ENCODE data around the gene SCPEP1.

SCPEP1 gene

DNA sequence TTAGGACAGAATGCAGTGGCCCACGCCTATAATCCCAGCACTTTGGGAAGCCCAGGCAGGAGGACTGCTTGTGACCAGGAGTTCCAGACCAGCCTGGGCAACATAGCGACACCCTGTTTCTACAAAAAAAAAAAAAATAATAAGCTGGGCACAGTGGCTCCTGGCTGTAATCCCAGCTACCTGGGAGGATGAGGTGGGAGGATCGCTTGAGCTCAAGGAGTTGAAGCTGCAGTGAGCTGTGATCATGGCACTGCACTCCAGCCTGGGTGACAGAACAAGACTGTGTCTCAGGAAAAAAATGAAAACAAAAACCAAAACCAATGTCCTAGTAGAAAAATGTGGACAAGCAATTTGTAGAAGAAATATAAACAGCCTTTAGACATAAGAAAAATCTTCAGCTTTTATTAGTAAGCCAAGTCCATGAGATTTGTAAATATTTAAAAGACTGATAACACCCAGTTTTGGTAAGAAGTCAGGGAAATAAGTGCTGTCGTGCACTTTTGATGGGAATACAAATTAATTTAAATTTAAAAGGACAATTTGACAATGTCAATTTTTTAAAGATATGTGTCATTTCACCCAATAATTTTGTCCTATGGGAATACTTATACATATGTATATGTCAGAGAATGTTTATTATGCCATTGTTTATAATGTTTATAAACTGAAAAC, 11.1 kb downstream of the SCPEP1 start:
- no peaks in the 10 kb centered on the region for H3K9me3 ChIP-seq (ENCODE audit: insufficient read depth, low read length)
- no peak overlapping the region for H3K4me3 ChIP-seq (ENCODE audit: insufficient read length, low read depth)
- H3K4me1 ChIP-seq (ENCODE audit: insufficient read depth, insufficient read length): no peaks in the 10 kb centered on the region
- no peak for DNase-seq (ENCODE audit: low read depth, low spot score)
- H3K36me3 ChIP-seq (ENCODE audit: insufficient read depth, insufficient read length, low read length): peaks cover 20% of the 10 kb centered on the region
- no peak overlapping the region for H3K9ac ChIP-seq (ENCODE audit: insufficient read length, low read depth)
- H3K27me3 ChIP-seq (ENCODE audit: insufficient read depth, insufficient read length): no peaks in the 10 kb centered on the region
- TF ChIP-seq YY1 (IDR thresholded peaks at IDR 0.05; ENCODE audit: insufficient read depth, insufficient read length) (no peak), ZNF274 (IDR thresholded peaks at IDR 0.05; ENCODE audit: low read depth, low read length) (no peak)

- no peaks in the 10 kb centered on the region for H3K27me3 ChIP-seq (ENCODE audit: insufficient read depth, insufficient read length)
- H3K9ac ChIP-seq (ENCODE audit: insufficient read length, low read depth): no peak overlapping the region
- H3K4me3 ChIP-seq (ENCODE audit: insufficient read length, low read depth): no peak overlapping the region
- H3K4me1 ChIP-seq (ENCODE audit: insufficient read depth, insufficient read length): no peaks in the 10 kb centered on the region
- no peaks in the 10 kb centered on the region for H3K9me3 ChIP-seq (ENCODE audit: insufficient read depth, low read length)
- DNase-seq (ENCODE audit: low read depth, low spot score): no peak
- peaks cover 12% of the 10 kb centered on the region for H3K36me3 ChIP-seq (ENCODE audit: insufficient read depth, insufficient read length, low read length)
- TF ChIP-seq SUZ12 (IDR thresholded peaks at IDR 0.05; ENCODE audit: extremely low read depth, insufficient read depth, insufficient read length) (no peak), ZNF274 (IDR thresholded peaks at IDR 0.05; ENCODE audit: low read depth, low read length) (no peak), YY1 (IDR thresholded peaks at IDR 0.05; ENCODE audit: insufficient read depth, insufficient read length) (no peak)
Observed at GRCh38 chr17:56992364-56992763, 14.4 kb downstream of the SCPEP1 start.

DNA sequence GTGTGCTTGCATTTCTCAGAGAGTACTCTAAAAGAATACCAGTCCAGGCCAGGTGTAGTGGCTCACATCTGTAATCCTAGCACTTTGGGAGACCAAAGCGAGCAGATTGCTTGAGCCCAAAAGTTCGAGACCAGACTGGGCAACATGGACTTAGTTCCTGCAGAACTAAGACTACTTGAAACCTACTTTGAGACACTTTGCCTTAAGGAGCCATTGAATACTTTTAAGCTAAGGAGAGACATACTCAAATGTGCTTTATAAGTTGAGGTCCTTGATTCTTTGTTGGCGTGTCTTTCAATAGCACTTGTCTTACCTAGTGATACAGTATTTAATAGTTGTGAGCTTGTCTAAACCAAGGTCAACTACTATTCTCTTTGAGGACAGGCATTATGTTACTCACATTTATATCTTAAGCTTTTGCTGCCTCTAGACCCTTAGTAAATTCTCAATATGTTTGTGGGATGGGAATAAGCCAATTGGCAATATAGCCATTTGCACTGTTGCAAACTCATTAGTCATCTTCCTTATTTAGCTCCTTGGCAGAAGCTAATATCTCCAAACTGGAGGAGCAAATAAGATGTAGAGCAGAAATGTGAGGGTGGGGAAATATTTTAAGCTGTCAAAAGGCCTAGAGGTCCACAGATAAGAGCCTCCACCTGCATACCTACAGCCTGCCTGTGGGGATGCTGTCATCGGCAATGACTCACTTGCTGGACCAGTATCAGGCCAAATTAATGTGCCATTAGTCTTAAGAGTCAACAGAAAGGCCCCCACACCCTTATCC, 16.3 kb downstream of the SCPEP1 start:
- no peaks in the 10 kb centered on the region for H3K4me1 ChIP-seq (ENCODE audit: insufficient read depth, insufficient read length)
- no peak overlapping the region for H3K4me3 ChIP-seq (ENCODE audit: insufficient read length, low read depth)
- TF ChIP-seq YY1 (IDR thresholded peaks at IDR 0.05; ENCODE audit: insufficient read depth, insufficient read length) (no peak), ZNF274 (IDR thresholded peaks at IDR 0.05; ENCODE audit: low read depth, low read length) (no peak), SUZ12 (IDR thresholded peaks at IDR 0.05; ENCODE audit: extremely low read depth, insufficient read depth, insufficient read length) (no peak)
- no peak for DNase-seq (ENCODE audit: low read depth, low spot score)
- peaks cover 8% of the 10 kb centered on the region for H3K36me3 ChIP-seq (ENCODE audit: insufficient read depth, insufficient read length, low read length)
- no peaks in the 10 kb centered on the region for H3K9me3 ChIP-seq (ENCODE audit: insufficient read depth, low read length)
- H3K9ac ChIP-seq (ENCODE audit: insufficient read length, low read depth): no peak overlapping the region
- H3K27me3 ChIP-seq (ENCODE audit: insufficient read depth, insufficient read length): no peaks in the 10 kb centered on the region

- no peak for DNase-seq (ENCODE audit: low read depth, low spot score)
- TF ChIP-seq SUZ12 (IDR thresholded peaks at IDR 0.05; ENCODE audit: extremely low read depth, insufficient read depth, insufficient read length) (no peak), YY1 (IDR thresholded peaks at IDR 0.05; ENCODE audit: insufficient read depth, insufficient read length) (no peak), ZNF274 (IDR thresholded peaks at IDR 0.05; ENCODE audit: low read depth, low read length) (no peak)
Observed at GRCh38 chr17:56995766-56996165, 17.8 kb downstream of the SCPEP1 start.

DNA sequence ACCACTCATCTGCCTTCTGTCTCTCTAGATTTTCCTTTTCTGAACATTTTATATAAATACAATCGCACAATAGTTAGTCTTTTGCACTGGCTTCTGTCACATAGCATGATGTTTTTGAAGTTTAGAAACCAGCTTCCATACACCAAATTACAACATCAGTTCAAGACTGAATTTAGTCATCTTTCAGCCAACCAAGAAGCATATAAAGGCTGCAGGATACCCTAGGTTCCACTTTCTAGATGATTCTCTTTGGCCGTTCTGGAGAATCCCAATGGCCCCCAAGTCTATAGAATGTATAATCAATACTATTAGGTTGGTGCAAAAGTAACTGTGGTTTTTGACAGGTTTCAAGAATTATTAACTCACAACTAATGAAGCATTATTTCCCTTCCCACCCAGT, 19.4 kb downstream of the SCPEP1 start:
- peaks cover 16% of the 10 kb centered on the region for H3K36me3 ChIP-seq (ENCODE audit: insufficient read depth, insufficient read length, low read length)
- H3K4me1 ChIP-seq (ENCODE audit: insufficient read depth, insufficient read length): no peaks in the 10 kb centered on the region
- no peak for DNase-seq (ENCODE audit: low read depth, low spot score)
- H3K27me3 ChIP-seq (ENCODE audit: insufficient read depth, insufficient read length): no peaks in the 10 kb centered on the region
- H3K9me3 ChIP-seq (ENCODE audit: insufficient read depth, low read length): no peaks in the 10 kb centered on the region
- no peak overlapping the region for H3K4me3 ChIP-seq (ENCODE audit: insufficient read length, low read depth)
- no peak overlapping the region for H3K9ac ChIP-seq (ENCODE audit: insufficient read length, low read depth)
- no peak for TF ChIP-seq ZNF274 (IDR thresholded peaks at IDR 0.05; ENCODE audit: low read depth, low read length)
- TF ChIP-seq SUZ12 (IDR thresholded peaks at IDR 0.05; ENCODE audit: extremely low read depth, insufficient read depth, insufficient read length): no peak
- TF ChIP-seq YY1 (IDR thresholded peaks at IDR 0.05; ENCODE audit: insufficient read depth, insufficient read length): no peak

More at GRCh38 chr17:56995766-56996165, 17.8 kb downstream of the SCPEP1 start:
- Histone ChIP-seq H3K4me1 (ENCODE audit: insufficient read depth, insufficient read length) (no peaks in the 10 kb centered on the region), H3K9me3 (ENCODE audit: insufficient read depth, low read length) (no peaks in the 10 kb centered on the region), H3K4me3 (ENCODE audit: insufficient read length, low read depth) (no peak overlapping the region), H3K9ac (ENCODE audit: insufficient read length, low read depth) (no peak overlapping the region), H3K27me3 (ENCODE audit: insufficient read depth, insufficient read length) (no peaks in the 10 kb centered on the region), H3K36me3 (ENCODE audit: insufficient read depth, insufficient read length, low read length) (peaks cover 11% of the 10 kb centered on the region)

GRCh38 chr17:57001541-57001940, 23.6 kb downstream of the SCPEP1 start:
- Histone ChIP-seq H3K36me3 (ENCODE audit: insufficient read depth, insufficient read length, low read length) (peaks cover 24% of the 10 kb centered on the region), H3K27me3 (ENCODE audit: insufficient read depth, insufficient read length) (no peaks in the 10 kb centered on the region), H3K9me3 (ENCODE audit: insufficient read depth, low read length) (no peaks in the 10 kb centered on the region), H3K9ac (ENCODE audit: insufficient read length, low read depth) (no peak overlapping the region), H3K4me3 (ENCODE audit: insufficient read length, low read depth) (no peak overlapping the region), H3K4me1 (ENCODE audit: insufficient read depth, insufficient read length) (no peaks in the 10 kb centered on the region)
- TF ChIP-seq ZNF274 (IDR thresholded peaks at IDR 0.05; ENCODE audit: low read depth, low read length) (no peak), SUZ12 (IDR thresholded peaks at IDR 0.05; ENCODE audit: extremely low read depth, insufficient read depth, insufficient read length) (no peak), YY1 (IDR thresholded peaks at IDR 0.05; ENCODE audit: insufficient read depth, insufficient read length) (no peak)
- DNase-seq (ENCODE audit: low read depth, low spot score): no peak

- Histone ChIP-seq H3K36me3 (ENCODE audit: insufficient read depth, insufficient read length, low read length) (peaks cover 21% of the 10 kb centered on the region), H3K9ac (ENCODE audit: insufficient read length, low read depth) (no peak overlapping the region), H3K27me3 (ENCODE audit: insufficient read depth, insufficient read length) (no peaks in the 10 kb centered on the region), H3K4me3 (ENCODE audit: insufficient read length, low read depth) (no peak overlapping the region), H3K4me1 (ENCODE audit: insufficient read depth, insufficient read length) (no peaks in the 10 kb centered on the region), H3K9me3 (ENCODE audit: insufficient read depth, low read length) (no peaks in the 10 kb centered on the region)
- no peak for DNase-seq (ENCODE audit: low read depth, low spot score)
- TF ChIP-seq ZNF274 (IDR thresholded peaks at IDR 0.05; ENCODE audit: low read depth, low read length) (no peak), SUZ12 (IDR thresholded peaks at IDR 0.05; ENCODE audit: extremely low read depth, insufficient read depth, insufficient read length) (no peak), YY1 (IDR thresholded peaks at IDR 0.05; ENCODE audit: insufficient read depth, insufficient read length) (no peak)
Observed at GRCh38 chr17:57002904-57003303, 25.0 kb downstream of the SCPEP1 start.

Measured in NT2/D1 (cell line).